GM21526 (cell line): Measurements from ENCODE around the gene E2F3.
"Not testable (repeated sequence)": the region's sequence is repeated elsewhere in the genome, so short reads cannot be mapped to it uniquely, and the experiment has no call there.

ENCODE experiments used
- ATAC-seq: cut with Tn5 transposase; IDR thresholded peaks from one replicate; pipeline ENCODE4 v1.9.1; 2021; ENCODE audit warnings: moderate library complexity; ENCODE audit not compliant: unreplicated experiment, low FRiP score

Gene E2F3

DNA sequence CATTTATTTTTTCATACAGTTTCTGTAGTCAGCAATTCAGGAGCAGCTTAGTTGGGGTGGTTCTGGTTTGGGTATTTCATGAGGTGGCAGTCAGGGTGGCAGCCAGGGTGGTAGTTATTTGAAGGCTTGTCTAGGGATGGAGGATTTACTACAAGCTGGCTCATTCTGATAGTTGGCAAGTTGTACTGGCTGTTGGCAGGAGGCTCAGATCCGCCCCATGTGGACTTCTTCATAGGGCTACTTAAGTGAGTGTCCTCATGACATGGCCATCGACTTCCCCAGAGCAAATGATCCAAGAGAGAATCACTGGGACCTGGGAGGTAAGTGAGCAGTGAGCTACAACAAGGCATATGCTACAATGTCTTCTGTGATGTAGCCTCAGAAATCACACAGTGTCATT is 110.2 kb downstream of the E2F3 start:
- no peak for ATAC-seq

- ATAC-seq, result not testable (repeated sequence)
Measured at GRCh38 chr6:20525208-20525607, 123.5 kb downstream of the E2F3 start.

DNA sequence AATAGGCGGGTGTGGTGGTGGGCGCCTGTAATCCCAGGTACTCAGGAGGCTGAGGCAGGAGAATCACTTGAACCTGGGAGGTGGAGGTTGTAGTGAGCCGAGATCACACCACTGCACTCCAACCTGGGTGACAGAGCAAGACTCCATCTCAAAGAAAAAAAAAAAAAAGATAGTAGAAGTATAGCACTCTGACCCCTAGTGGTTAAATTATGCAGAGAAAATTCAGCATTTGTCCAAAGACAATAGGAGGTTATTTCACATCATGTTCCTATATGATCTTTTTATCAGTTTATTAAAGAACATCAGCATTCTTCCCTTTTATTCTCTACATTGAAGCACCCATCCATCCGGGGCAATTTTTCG is 127.4 kb downstream of the E2F3 start:
- ATAC-seq, result peak; percentile 55

DNA sequence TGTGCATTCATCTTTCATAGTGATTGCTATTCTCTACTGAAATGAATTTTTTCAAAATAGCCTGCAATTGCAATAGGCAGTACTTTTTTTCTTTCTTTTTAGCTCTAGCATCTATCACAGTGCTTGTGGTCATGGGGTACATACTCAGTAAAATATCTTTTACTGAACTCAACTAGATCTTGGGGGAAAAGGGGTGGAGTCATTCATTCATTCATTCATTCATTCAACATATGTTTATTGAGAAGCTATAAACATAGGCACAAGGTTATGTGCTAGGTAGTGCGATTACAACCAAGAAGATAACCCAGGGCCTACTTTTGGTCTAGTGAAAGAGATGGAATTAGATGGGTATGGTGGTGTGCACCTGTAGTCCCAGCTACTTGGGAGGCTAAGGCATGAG is 131.2 kb downstream of the E2F3 start:
- no peak for ATAC-seq

DNA sequence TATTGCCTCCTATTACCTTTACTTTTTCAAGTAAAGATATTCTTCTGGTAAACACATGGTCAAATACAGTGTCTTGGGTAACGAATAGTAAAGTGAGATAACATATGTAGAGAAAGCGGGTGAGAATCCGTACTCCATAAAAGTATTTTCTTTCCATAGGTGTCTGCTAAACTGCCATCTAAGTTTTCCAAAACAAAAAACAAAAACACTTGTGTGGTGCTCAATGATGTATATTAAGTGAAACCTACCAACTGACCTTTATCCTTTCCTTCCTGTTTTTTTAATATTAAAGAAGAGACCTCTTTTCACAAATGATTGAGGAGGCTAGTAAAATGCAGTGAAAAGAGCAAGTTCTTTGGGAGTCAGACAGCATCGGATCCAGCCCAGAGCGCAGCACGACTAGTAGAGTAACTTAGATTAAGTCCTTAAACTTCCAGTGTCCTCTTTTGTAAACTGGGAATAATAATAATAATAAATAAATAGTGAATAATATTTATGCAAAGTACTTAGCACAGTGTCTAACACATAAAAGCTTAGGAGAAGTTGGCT is 132.1 kb downstream of the E2F3 start:
- no peak for ATAC-seq

DNA sequence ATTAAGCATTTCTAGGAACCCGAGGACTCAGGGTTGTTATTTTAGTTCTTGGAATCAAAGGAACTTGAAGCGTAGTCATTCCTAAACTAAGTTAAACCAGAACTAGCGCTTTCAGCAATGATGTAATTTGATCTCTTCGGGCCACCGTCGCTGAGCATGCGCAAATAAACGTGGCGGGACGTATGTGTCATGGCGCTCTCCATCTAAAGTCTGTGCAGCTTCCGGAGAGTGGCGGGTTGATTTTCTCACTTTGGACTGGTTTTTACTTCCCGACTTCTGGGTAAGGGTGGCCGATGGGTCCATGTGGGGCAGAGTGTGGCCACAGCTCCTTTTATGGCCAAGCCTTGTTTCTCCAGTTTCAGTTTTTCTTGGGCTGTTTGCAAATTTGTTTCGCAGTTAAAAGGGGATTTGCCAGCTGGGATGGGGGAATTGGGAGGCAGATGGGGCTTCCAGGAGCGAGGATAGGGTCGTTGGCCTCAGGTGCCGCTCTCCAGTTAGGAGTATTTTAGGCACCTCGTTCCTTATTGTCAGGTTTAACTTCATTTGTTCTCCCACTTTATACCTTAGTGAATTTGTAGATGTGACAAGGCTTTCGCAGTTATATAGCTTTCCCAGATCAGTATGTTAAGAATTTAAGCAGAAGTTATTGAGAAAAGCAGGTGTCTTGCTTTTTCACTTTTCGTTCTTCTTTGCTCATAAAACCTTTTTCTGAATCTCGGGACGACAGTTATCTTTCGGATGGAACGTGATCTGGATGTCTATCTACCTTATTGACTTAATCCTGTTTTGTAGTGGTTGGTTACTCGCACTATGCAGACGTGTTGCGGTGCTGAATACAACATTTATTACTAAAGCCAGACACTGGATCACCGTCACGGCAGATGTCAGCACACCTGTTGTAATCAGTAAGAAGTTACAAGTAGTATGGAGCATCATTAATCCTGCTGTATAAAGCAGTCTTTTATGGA is 132.9 kb downstream of the E2F3 start, which contains the start of gene CDKAL1:
TSS of gene CDKAL1 (plus strand) at position 163 of the 968 bp plus-strand sequence. CDS start 11,894 bp downstream, outside the sequence.
- peak; percentile 78 for ATAC-seq

DNA sequence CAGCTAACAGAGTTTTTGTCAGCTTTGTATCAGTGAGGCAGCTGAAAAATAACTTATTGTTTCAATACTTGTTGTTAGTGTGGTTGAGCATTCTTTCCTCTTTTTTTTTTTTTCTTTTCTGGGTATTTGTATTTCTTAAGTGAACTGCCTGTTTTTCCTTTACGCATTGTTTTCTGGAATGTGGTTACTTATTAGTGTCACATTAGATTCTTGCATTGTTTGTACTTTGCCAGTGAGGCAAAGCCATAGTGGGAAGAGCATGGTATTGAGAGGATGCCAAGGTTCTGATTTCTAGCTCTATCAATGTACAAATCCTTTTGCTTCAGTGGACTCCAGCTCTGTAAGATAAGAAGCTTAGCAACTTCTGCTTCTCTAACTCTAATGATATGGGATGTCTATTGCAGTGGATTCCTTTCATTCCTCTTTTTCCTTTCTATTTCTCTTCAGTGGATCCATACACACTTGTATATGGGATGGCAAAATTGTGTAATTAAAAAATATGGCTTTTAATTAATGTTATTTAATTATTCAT is 136.5 kb downstream of the E2F3 start:
- ATAC-seq, result no peak

- no peak for ATAC-seq
Measured at GRCh38 chr6:20538907-20539306, 137.2 kb downstream of the E2F3 start.

DNA sequence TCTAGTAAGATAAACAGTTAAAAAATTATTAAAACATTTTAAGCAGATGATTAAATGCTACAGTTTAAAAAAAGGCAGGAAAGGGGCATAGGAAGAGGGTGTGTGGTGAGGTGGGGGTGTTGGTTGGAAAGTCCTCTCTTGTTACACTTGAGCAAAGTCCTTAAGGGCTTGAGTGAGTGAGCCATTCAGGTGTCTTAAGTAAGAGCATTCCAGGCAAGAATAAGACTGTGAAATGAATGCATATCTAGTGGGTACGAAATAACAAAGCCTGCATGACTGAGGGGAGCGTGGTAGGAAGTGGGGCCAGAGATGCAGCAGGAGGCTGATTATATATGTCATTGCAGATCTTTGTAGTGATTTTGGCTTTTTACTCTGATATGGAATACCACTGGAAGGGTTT is 137.7 kb downstream of the E2F3 start:
- no peak for ATAC-seq

DNA sequence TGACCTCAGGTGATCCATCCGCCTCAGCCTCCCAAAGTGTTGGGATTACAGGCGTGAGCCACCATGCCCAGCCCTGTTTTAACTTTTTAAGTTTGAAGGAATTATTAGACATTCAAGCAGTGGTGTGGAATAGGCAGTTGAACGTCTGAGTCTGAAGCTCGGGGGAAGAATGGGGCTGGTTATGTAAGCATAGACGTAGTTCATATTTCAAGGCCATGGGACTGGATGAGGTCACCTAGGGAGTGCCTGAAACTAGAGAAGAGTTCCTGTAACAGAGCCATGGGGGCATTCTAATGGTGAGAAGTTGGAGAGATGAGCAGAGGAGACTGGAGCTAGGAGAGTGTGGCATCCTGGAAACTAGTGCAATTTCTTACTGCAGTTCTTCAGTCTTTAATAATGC is 139.0 kb downstream of the E2F3 start:
- no peak for ATAC-seq

GRCh38 chr6:20541382-20541781 is 139.7 kb downstream of the E2F3 start:
- no peak for ATAC-seq

GRCh38 chr6:20542927-20543602 is 141.4 kb downstream of the E2F3 start:
- peak; percentile 97 for ATAC-seq
